Measurements from ENCODE around the gene P2RX2.

Gene P2RX2

GRCh38 chr12:132668191-132669088, 49.9 kb downstream of the P2RX2 start:
- DNase-seq, result no peak

GRCh38 chr12:132669166-132669879, 50.7 kb downstream of the P2RX2 start:
- no peak for DNase-seq
